Activated CD4-positive, alpha-beta T cell treated with anti-CD3 and anti-CD28 coated beads for 36 hours (primary cell): ENCODE data around the gene BRINP3. TPM values are rescaled to one million over a fixed set of nuclear protein-coding genes. Genes with fewer than 3 reads are reported as not detected.

Source experiments
- ATAC-seq: fragments of 200-7000 bp; cut with Tn5 transposase; one replicate; pipeline ENCODE4 v1.10.0; 2021; ENCODE audit warnings: mild to moderate bottlenecking, moderate library complexity
- CTCF ChIA-PET: fragments of 350-600 bp; sonication (Branson Sonifier 250); formaldehyde crosslinking; loops from one replicate; lab custom pipeline; 2021; ENCODE audit warnings: antibody characterized with exemption; lab: Charles Lee
- POLR2A ChIA-PET: fragments of 350-600 bp; sonication (Branson Sonifier 250); formaldehyde crosslinking; loops from one replicate; lab custom pipeline; 2021; ENCODE audit warnings: antibody characterized with exemption, inconsistent platforms; lab: Charles Lee
- DNase-seq: peaks from one replicate; pipeline ENCODE4 v3.0.0-alpha.2; 2020
- H3K27ac Mint-ChIP-seq: one replicate; pipeline ENCODE4 v1.8.0; 2021; ENCODE audit warnings: mixed read lengths
- H3K27me3 Mint-ChIP-seq: one replicate; pipeline ENCODE4 v1.8.0; 2021; ENCODE audit warnings: mixed read lengths
- H3K36me3 Mint-ChIP-seq: one replicate; pipeline ENCODE4 v1.8.0; 2021; ENCODE audit warnings: low read depth, mixed read lengths
- H3K4me1 Mint-ChIP-seq: one replicate; pipeline ENCODE4 v1.8.0; 2021; ENCODE audit warnings: mixed read lengths
- H3K4me3 Mint-ChIP-seq: one replicate; pipeline ENCODE4 v1.8.0; 2021; ENCODE audit warnings: mild to moderate bottlenecking, moderate library complexity, mixed read lengths
- H3K9me3 Mint-ChIP-seq: one replicate; pipeline ENCODE4 v1.8.0; 2021; ENCODE audit warnings: low read depth, mixed read lengths
- intact Hi-C, 2 experiments: fragments of 100-400 bp; cut with DNase I in 1 of 2; cut with micrococcal nuclease in 1 of 2; formaldehyde crosslinking; loops; one replicate each; pipeline versions ENCODE4 v1.14.2 to v1.15.1; 2022 to 2024; cut with DNase I, micrococcal nuclease
- total RNA-seq, 2 experiments: library from RNA; stranded (reverse); gene quantifications; one replicate each; pipeline ENCODE4 v1.2.3, GENCODE V29; 2021

BRINP3 gene
- total RNA-seq, 2 experiments from 2014 or later, result not detected

DNA sequence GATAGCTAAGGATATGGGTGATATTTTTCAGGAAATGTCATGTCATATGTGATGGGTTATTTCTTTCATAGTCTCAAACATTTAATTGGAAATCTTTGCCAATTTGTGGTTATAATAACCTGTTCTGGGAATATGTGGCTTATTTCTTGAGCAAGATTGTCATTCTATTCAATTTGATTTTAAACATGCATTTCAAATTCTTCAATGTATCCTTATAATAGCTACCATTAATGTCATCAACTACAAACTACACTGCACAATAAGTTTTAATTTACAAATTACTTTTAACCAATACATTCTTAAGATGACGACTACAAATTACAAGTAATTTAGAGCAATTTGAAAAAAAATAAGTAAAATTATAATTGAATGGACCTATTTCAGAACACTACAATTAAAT is 164.9 kb downstream of the BRINP3 start:
- Mint-ChIP-seq H3K27me3 (no peaks in the 10 kb centered on the region), H3K4me3 (no peak overlapping the region), H3K36me3 (no peaks in the 10 kb centered on the region), H3K9me3 (peaks cover 7% of the 10 kb centered on the region), H3K27ac (no peak overlapping the region), H3K4me1 (no peaks in the 10 kb centered on the region)
- ATAC-seq (no peak), DNase-seq (no peak)
- ChIA-PET POLR2A (no interaction called here), CTCF (no interaction called here)
- intact Hi-C loops, result no loop called here

DNA sequence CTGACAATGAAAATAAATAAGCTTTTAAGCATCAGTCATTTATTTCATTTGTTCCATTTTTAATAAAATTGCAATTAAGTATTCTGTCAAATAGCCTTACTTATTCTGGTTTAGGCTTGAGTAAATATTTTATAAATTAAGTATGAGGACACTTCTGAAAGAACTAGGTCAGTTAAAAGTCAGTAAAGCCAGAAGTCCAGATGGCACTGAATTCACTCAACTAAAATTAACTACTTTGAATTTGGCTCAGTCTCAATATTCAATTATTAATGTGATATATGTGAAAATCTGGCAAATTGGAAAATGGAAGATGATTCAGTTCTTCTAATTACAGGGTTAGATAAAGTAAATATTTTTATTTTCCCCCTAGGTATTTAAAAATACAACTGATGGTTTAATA is 174.2 kb downstream of the BRINP3 start:
- H3K4me1 Mint-ChIP-seq, result no peaks in the 10 kb centered on the region
- intact Hi-C loops, result no loop called here
- H3K4me3 Mint-ChIP-seq, result no peak overlapping the region
- no peaks in the 10 kb centered on the region for H3K36me3 Mint-ChIP-seq
- H3K27ac Mint-ChIP-seq, result no peak overlapping the region
- CTCF ChIA-PET, result no interaction called here
- POLR2A ChIA-PET, result no interaction called here
- no peaks in the 10 kb centered on the region for H3K27me3 Mint-ChIP-seq
- peaks cover 11% of the 10 kb centered on the region for H3K9me3 Mint-ChIP-seq
- no peak for ATAC-seq
- no peak for DNase-seq

DNA sequence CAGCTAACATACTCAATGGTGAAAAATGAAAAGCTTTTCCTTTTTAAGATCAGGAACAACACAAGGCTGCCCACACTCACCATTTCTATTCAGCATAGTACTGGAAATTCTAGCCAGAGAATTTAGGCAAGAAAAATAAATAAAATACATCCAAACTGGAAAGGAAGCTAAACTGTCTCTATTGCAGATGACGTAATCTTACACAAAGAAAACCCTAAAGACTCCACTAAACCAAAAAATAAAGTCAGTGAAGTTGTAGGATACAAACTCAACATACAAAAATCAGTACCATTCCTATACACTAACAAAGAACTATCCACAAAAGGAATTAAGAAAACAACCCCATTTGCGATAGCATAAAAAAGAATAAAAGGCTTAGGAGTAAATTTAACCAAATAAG is 181.2 kb downstream of the BRINP3 start:
- Mint-ChIP-seq H3K4me3 (no peak overlapping the region), H3K9me3 (peaks cover 7% of the 10 kb centered on the region), H3K36me3 (no peaks in the 10 kb centered on the region), H3K4me1 (no peaks in the 10 kb centered on the region), H3K27me3 (no peaks in the 10 kb centered on the region), H3K27ac (no peak overlapping the region)
- intact Hi-C loops, result no loop called here
- ATAC-seq, result no peak
- no peak for DNase-seq
- CTCF ChIA-PET, result no interaction called here
- POLR2A ChIA-PET, result no interaction called here

DNA sequence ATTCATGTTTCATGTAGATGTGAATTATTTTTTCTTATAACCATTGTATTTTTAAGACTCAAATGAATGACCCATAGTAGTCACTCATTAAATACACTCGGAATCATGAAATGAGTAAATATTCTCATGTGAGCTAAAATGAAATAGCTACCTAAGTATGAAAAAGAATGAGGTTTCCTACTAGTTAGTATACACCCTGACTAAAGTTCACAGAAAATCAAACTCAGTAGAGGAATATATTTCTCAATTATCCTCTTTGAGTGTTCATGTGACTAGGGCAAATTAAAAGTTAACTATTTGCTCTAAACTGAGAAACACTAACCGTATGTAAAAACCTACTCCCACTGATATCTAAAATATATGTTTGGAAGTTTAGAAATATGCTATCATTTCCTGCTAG is 187.8 kb downstream of the BRINP3 start:
- CTCF ChIA-PET, result no interaction called here

DNA sequence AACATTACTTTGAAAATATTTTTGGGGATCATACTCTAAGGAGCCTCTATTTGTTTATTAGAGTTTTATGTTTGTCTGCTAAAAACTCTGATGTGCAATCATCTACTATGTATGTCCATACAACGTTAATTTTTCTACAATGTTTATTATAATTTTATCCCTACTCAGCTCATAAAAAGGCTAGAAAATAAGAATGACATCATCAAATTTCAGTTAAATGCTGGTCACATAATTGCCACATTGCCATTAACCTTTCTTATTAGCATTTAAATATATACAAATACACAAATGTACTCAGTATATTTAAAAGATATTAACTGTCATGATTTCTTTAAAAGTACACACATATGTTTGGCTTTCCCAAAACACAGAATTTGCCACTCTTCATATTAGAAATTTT is 191.6 kb downstream of the BRINP3 start:
- H3K27me3 Mint-ChIP-seq, result no peaks in the 10 kb centered on the region
- ChIA-PET POLR2A (no interaction called here), CTCF (no interaction called here)
- intact Hi-C loops, result no loop called here
- no peak overlapping the region for H3K4me3 Mint-ChIP-seq
- no peak overlapping the region for H3K27ac Mint-ChIP-seq
- H3K9me3 Mint-ChIP-seq, result no peaks in the 10 kb centered on the region
- ATAC-seq (no peak), DNase-seq (no peak)
- H3K4me1 Mint-ChIP-seq, result no peaks in the 10 kb centered on the region
- H3K36me3 Mint-ChIP-seq, result no peaks in the 10 kb centered on the region

More for the DNA sequence above, 187.8 kb downstream of the BRINP3 start:
- ATAC-seq (no peak), DNase-seq (no peak)
- Mint-ChIP-seq H3K4me3 (no peak overlapping the region), H3K9me3 (peaks cover 4% of the 10 kb centered on the region), H3K27me3 (no peaks in the 10 kb centered on the region), H3K36me3 (no peaks in the 10 kb centered on the region), H3K4me1 (no peaks in the 10 kb centered on the region), H3K27ac (no peak overlapping the region)
- intact Hi-C loops, result no loop called here
- POLR2A ChIA-PET, result no interaction called here

DNA sequence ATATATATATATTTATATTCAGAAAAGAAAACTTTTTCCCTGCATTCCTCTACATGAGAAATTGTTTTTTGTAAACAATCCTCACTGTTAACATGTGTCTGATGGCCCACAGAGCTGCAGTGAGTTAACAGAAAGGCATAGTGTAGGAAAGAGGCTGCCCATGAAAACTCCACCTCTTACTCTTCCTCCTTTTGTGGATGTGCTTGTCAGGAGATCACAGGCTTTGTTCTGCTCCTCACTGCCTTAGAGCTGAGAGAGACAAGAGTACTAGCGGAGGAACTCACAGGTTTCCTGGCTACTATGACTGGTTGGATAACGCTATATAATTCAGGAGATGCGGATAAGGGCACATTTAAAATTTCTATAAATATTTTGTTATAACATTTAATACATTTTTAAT is 200.6 kb downstream of the BRINP3 start:
- ATAC-seq (no peak), DNase-seq (no peak)
- H3K27ac Mint-ChIP-seq, result no peak overlapping the region
- H3K36me3 Mint-ChIP-seq, result no peaks in the 10 kb centered on the region
- ChIA-PET CTCF (no interaction called here), POLR2A (no interaction called here)
- no peaks in the 10 kb centered on the region for H3K27me3 Mint-ChIP-seq
- no peak overlapping the region for H3K4me3 Mint-ChIP-seq
- peaks cover 2% of the 10 kb centered on the region for H3K9me3 Mint-ChIP-seq
- H3K4me1 Mint-ChIP-seq, result no peaks in the 10 kb centered on the region
- intact Hi-C loops, result no loop called here

DNA sequence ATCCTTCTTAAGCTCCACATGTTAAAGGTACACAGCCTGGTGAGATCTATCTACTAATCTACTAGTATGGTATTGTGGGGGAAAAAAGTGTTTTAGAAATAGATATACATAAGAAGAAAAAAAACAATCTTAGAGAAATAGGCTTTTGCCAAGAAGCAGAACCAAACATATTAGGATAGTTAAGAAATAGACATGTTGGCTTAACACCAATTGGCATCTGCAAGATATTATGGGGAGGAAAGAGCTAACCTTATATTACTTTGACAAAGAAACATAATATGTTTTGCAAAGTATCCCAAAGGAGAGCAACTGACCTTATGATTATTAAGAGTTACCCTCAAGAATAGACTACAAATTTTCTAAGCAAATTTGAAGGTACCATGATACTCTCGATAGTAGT is 202.9 kb downstream of the BRINP3 start:
- intact Hi-C loops, result no loop called here
- DNase-seq, result no peak
- H3K27me3 Mint-ChIP-seq, result no peaks in the 10 kb centered on the region
- H3K4me3 Mint-ChIP-seq, result no peak overlapping the region
- H3K36me3 Mint-ChIP-seq, result no peaks in the 10 kb centered on the region
- ChIA-PET CTCF (no interaction called here), POLR2A (no interaction called here)
- no peak for ATAC-seq
- peaks cover 2% of the 10 kb centered on the region for H3K9me3 Mint-ChIP-seq
- H3K4me1 Mint-ChIP-seq, result no peaks in the 10 kb centered on the region
- no peak overlapping the region for H3K27ac Mint-ChIP-seq

DNA sequence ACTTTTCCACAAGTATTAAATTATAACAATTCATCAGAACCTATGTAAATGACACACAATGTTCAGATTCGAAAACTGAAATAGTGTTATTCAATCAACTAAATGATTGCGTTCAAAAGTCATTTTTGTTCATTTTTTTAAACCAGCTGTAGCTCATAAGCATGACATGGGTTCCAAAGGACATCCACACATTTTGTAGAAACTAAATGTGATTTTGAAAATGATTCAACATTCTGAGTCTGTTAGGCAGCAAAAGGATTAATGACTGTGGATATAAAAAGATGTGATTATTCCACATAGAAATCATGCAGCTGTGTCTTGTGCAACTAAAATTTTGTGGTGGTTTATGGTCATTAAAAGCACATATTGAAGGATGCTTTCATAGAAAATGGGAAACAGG is 204.5 kb downstream of the BRINP3 start:
- ChIA-PET CTCF (no interaction called here), POLR2A (no interaction called here)
- Mint-ChIP-seq H3K27ac (no peak overlapping the region), H3K36me3 (no peaks in the 10 kb centered on the region), H3K4me3 (no peak overlapping the region), H3K27me3 (no peaks in the 10 kb centered on the region), H3K9me3 (peaks cover 6% of the 10 kb centered on the region), H3K4me1 (no peaks in the 10 kb centered on the region)
- intact Hi-C loops, result no loop called here
- no peak for ATAC-seq
- DNase-seq, result no peak

DNA sequence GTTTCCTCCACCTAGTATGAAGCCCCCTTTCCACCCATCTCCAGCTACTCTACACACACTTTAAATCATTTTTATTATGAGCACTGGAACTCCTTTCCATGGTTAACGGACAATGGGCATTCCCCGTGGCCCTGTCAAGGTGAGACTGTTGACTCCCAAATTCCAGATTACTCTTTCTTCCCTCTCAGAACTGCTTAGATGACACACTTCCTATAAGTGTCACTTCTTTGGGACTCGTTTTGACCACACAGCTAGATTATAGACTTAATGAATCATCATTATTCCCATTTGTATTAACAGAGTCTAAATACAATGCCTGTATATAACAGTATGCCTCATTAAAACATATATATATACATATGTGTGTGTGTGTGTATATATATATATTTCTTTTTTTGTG is 215.1 kb downstream of the BRINP3 start:
- CTCF ChIA-PET, result interaction anchor here (0.7 kb wide), 1 partner anchor 1530 kb away, joined by 3 read pairs; no protein-coding TSS in a partner anchor
- DNase-seq (no peak), ATAC-seq (no peak)
- intact Hi-C loops, result no loop called here
- no peak overlapping the region for H3K27ac Mint-ChIP-seq
- H3K9me3 Mint-ChIP-seq, result no peaks in the 10 kb centered on the region
- no peaks in the 10 kb centered on the region for H3K4me1 Mint-ChIP-seq
- no peaks in the 10 kb centered on the region for H3K27me3 Mint-ChIP-seq
- H3K4me3 Mint-ChIP-seq, result no peak overlapping the region
- no peaks in the 10 kb centered on the region for H3K36me3 Mint-ChIP-seq
- POLR2A ChIA-PET, result no interaction called here

DNA sequence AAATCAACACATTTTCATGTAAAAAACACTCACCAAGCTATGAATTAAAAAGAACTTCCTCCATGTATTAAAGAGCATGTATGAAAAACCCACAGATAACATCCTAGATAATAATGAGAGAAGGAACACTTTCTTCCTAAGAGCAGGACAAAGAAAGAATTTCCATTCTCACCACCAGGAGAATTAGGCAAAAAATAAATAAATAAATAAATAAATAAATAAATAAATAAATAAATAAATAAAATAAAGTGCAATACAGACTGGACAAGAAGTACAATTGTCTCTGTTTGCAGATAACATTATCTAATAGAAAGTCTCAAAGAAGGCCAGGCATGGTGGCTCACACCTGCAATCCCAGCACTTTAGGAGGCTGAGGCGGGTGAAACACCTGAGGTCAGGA is 218.2 kb downstream of the BRINP3 start:
- intact Hi-C loops, result no loop called here
- H3K36me3 Mint-ChIP-seq, result no peaks in the 10 kb centered on the region
- H3K27ac Mint-ChIP-seq, result no peak overlapping the region
- H3K4me3 Mint-ChIP-seq, result no peak overlapping the region
- H3K4me1 Mint-ChIP-seq, result no peaks in the 10 kb centered on the region
- CTCF ChIA-PET, result no interaction called here
- H3K9me3 Mint-ChIP-seq, result peaks cover 4% of the 10 kb centered on the region
- POLR2A ChIA-PET, result no interaction called here
- no peaks in the 10 kb centered on the region for H3K27me3 Mint-ChIP-seq
- ATAC-seq (no peak), DNase-seq (no peak)

DNA sequence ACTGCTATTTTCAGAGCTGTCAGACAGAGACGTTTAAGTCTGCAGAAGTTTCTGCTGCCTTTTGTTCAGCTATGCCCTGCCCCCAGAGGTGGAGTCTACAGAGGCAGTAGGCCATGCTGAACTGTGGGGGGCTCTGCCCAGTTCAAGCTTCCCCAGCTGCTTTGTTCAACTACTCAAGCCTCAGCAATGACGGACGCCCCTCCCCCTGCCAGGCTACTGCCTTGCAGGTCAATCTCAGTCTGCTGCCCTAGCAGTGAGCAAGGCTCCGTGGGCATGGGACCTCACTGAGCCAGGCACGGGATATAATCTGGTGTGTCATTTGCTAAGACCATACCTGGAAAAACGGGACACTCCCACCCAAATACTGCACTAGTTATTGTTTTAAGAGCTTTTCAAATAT is 219.7 kb downstream of the BRINP3 start:
- intact Hi-C loops, result no loop called here
- ChIA-PET POLR2A (no interaction called here), CTCF (no interaction called here)
- ATAC-seq (no peak), DNase-seq (no peak)
- Mint-ChIP-seq H3K36me3 (no peaks in the 10 kb centered on the region), H3K4me1 (no peaks in the 10 kb centered on the region), H3K9me3 (peaks cover 10% of the 10 kb centered on the region), H3K27ac (no peak overlapping the region), H3K27me3 (no peaks in the 10 kb centered on the region), H3K4me3 (no peak overlapping the region)

DNA sequence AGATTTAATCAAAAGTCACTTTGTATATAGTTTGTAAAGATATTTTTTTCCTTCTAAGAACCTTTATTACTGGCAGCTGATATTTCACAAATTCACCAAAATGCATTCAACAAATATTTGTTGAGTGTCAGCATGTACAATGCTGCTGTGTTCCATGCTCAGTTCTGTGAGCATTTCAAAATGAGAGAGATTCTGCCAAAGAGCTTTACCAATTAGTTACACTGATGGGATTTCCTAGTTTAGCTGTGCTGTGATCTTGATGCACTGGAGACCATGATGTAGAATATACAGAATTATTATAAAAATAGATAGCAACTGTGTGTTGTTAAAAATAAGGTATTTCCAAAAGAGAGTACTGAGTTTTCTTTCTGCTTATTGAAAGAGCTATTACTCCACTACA is 225.6 kb downstream of the BRINP3 start:
- POLR2A ChIA-PET, result no interaction called here
- H3K4me3 Mint-ChIP-seq, result no peak overlapping the region

DNA sequence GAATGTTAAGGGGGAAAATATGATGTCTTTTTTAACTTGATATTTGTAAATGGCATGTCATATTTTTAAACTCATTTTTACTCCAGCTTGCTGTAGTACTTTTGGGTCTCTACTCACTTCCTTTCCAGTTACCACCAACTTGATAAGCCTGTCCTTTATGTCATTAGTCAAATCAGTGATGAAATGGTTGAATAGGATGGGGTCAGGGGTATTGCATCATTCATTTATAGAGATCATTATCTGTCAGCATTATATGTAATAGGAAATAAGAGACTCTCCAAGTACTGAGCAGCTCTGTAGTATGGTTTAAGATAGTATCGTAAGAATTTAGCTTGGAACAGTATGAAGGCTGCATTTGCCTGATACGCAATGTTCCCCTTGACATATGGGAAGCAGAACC is 227.3 kb downstream of the BRINP3 start:
- ChIA-PET POLR2A (interaction anchor here (0.6 kb wide), 1 partner anchor 10 kb away, joined by 3 read pairs; no protein-coding TSS in a partner anchor), CTCF (no interaction called here)
- ATAC-seq (no peak), DNase-seq (no peak)
- Mint-ChIP-seq H3K36me3 (no peaks in the 10 kb centered on the region), H3K4me3 (no peak overlapping the region), H3K9me3 (peaks cover 13% of the 10 kb centered on the region), H3K27me3 (no peaks in the 10 kb centered on the region), H3K27ac (no peak overlapping the region), H3K4me1 (no peaks in the 10 kb centered on the region)
- intact Hi-C loops, result no loop called here

More for the DNA sequence above, 225.6 kb downstream of the BRINP3 start:
- Mint-ChIP-seq H3K27me3 (no peaks in the 10 kb centered on the region), H3K27ac (no peak overlapping the region), H3K9me3 (peaks cover 15% of the 10 kb centered on the region), H3K4me1 (no peaks in the 10 kb centered on the region), H3K36me3 (no peaks in the 10 kb centered on the region)
- CTCF ChIA-PET, result interaction anchor here (0.6 kb wide), 1 partner anchor 115 kb away, joined by 4 read pairs; no protein-coding TSS in a partner anchor
- ATAC-seq (no peak), DNase-seq (no peak)
- intact Hi-C loops, result no loop called here
